DMS53 (cell line): Measurements from ENCODE around the gene CTIF.

ENCODE experiments used
- DNase-seq: peaks from one replicate; lab custom pipeline; 2025; lab: John Stamatoyannopoulos, UW

Gene CTIF

GRCh38 chr18:48835745-48836170, 296.9 kb downstream of the CTIF start:
- DNase-seq, result no peak

GRCh38 chr18:48836231-48836805, 297.5 kb downstream of the CTIF start:
- DNase-seq, result no peak

- no peak for DNase-seq
These were observed 298.2 kb downstream of the CTIF start for GRCh38 chr18:48836806-48837615.

- no peak for DNase-seq
These were observed 298.8 kb downstream of the CTIF start for GRCh38 chr18:48837676-48838075.

GRCh38 chr18:48838166-48838775, 299.4 kb downstream of the CTIF start:
- no peak for DNase-seq

GRCh38 chr18:48838921-48839818, 300.3 kb downstream of the CTIF start:
- DNase-seq, result no peak

- no peak for DNase-seq
These were observed 301.1 kb downstream of the CTIF start for GRCh38 chr18:48839819-48840490.

GRCh38 chr18:48840491-48840877, 301.7 kb downstream of the CTIF start:
- no peak for DNase-seq

GRCh38 chr18:48841381-48842258, 302.8 kb downstream of the CTIF start:
- no peak for DNase-seq

- DNase-seq, result peak; percentile 44
These were observed 303.6 kb downstream of the CTIF start for GRCh38 chr18:48842259-48843061.

GRCh38 chr18:48843162-48843561, 304.3 kb downstream of the CTIF start:
- no peak for DNase-seq

GRCh38 chr18:48843596-48843995, 304.8 kb downstream of the CTIF start:
- DNase-seq, result no peak

- no peak for DNase-seq
These were observed 305.4 kb downstream of the CTIF start for GRCh38 chr18:48844271-48844670.

- DNase-seq, result no peak
These were observed 306.3 kb downstream of the CTIF start for GRCh38 chr18:48845174-48845573.

GRCh38 chr18:48846423-48846932, 307.6 kb downstream of the CTIF start:
- no peak for DNase-seq

GRCh38 chr18:48847807-48848486, 309.1 kb downstream of the CTIF start:
- no peak for DNase-seq

GRCh38 chr18:48848641-48849143, 309.9 kb downstream of the CTIF start:
- DNase-seq, result no peak

- DNase-seq, result no peak
These were observed 312.2 kb downstream of the CTIF start for GRCh38 chr18:48850822-48851598.
